Measurements from ENCODE around the gene DLK2. TPM values are rescaled to one million over a fixed set of nuclear protein-coding genes. Genes with fewer than 3 reads are reported as not detected.

Gene DLK2
- total RNA-seq, 1 donor from 2014 or later: 3.9 TPM

DNA sequence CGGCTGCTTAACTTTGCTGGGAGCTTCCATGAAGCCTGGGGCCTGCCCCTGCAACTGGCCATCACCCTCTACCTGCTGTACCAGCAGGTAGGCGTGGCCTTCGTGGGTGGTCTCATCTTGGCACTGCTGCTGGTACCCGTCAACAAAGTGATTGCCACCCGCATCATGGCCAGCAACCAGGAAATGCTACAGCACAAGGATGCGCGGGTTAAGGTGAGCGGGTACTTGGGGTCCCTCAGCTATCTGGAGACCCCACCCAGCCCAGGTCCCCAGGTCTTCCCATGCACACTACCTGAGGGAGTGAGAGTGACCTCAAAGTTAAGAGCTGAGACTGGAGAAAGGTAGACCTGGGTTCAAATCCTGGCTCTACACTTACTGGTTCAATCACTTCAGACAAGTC is 22.2 kb downstream of the DLK2 start:
- TF ChIP-seq, protein P1, sequence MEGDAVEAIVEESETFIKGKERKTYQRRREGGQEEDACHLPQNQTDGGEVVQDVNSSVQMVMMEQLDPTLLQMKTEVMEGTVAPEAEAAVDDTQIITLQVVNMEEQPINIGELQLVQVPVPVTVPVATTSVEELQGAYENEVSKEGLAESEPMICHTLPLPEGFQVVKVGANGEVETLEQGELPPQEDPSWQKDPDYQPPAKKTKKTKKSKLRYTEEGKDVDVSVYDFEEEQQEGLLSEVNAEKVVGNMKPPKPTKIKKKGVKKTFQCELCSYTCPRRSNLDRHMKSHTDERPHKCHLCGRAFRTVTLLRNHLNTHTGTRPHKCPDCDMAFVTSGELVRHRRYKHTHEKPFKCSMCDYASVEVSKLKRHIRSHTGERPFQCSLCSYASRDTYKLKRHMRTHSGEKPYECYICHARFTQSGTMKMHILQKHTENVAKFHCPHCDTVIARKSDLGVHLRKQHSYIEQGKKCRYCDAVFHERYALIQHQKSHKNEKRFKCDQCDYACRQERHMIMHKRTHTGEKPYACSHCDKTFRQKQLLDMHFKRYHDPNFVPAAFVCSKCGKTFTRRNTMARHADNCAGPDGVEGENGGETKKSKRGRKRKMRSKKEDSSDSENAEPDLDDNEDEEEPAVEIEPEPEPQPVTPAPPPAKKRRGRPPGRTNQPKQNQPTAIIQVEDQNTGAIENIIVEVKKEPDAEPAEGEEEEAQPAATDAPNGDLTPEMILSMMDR (IDR thresholded peaks at IDR 0.05): no peak
- no peak for TF ChIP-seq POLR2A (IDR thresholded peaks at IDR 0.05)
- no peak for TF ChIP-seq POLR2AphosphoS5 (IDR thresholded peaks at IDR 0.05; ENCODE audit: insufficient read depth in 1 of 2, low read depth in 1 of 2)
- Histone ChIP-seq H3K27me3 (no peaks in the 10 kb centered on the region), H3K4me3 (no peak overlapping the region), H3K27ac (no peak overlapping the region), H3K9me3 (no peaks in the 10 kb centered on the region), H3K36me3 (no peaks in the 10 kb centered on the region), H3K4me1 (peaks cover 48% of the 10 kb centered on the region)
- intact Hi-C loops (cut with DNase I): no loop called here
- DNase-seq (ENCODE audit: extremely low spot score in 2 of 2): no peak

DNA sequence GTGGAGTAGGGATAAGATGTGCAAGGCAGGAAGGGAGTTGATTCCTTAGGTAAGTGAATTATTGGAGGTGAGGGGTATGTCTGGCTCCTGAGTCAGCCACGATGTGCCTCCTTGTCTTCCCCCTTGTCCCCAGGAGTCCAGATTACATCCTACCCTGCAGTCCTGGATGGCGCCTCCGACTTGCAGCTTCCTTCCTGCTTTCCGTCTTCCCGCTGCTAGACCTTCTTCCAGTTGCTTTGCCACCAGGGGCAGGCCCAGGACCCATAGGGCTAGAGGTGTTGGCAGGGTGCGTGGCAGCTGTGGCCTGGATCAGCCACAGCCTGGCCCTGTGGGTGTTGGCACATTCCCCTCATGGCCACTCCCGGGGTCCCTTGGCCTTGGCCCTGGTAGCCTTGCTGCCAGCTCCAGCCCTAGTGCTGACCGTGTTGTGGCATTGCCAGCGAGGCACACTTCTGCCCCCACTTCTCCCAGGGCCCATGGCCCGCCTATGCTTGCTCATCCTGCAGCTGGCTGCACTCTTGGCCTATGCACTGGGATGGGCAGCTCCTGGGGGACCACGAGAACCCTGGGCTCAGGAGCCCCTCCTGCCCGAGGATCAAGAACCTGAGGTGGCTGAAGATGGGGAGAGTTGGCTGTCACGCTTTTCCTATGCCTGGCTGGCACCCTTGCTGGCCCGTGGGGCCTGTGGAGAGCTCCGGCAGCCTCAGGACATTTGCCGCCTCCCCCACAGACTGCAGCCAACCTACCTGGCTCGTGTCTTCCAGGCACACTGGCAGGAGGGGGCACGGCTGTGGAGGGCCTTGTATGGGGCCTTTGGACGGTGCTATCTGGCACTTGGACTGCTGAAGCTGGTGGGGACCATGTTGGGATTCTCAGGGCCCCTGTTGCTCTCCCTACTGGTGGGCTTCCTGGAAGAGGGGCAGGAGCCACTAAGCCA is 23.1 kb downstream of the DLK2 start:
- H3K36me3 ChIP-seq: no peaks in the 10 kb centered on the region
- TF ChIP-seq POLR2A (IDR thresholded peaks at IDR 0.05): no peak
- TF ChIP-seq, protein P1 (IDR thresholded peaks at IDR 0.05): no peak
- TF ChIP-seq POLR2AphosphoS5 (IDR thresholded peaks at IDR 0.05; ENCODE audit: insufficient read depth in 1 of 2, low read depth in 1 of 2): no peak
- H3K27ac ChIP-seq: no peak overlapping the region
- no peak for DNase-seq (ENCODE audit: extremely low spot score in 2 of 2)
- H3K9me3 ChIP-seq: no peaks in the 10 kb centered on the region
- H3K4me1 ChIP-seq: peaks cover 42% of the 10 kb centered on the region
- H3K27me3 ChIP-seq: no peaks in the 10 kb centered on the region
- no peak overlapping the region for H3K4me3 ChIP-seq
- intact Hi-C loops (cut with DNase I): no loop called here

DNA sequence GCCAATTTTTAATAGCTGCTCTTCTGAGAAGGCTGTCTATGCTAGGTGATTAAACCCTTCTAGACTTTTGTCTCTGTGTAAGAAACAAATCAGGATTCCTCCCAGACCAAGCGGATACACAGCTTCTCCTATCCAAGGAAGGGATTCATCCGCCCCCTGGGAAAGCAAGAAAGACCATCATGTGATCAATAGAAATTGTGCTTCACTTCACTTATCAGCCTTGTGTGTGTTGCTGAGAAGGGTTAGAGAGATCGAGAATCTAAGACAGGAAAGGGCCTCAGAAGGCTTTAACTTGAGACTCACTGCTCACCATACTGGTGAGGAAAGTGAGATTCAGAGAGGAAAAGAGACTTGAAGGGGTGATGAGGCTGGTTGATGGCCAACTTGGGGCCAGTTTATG is 26.5 kb downstream of the DLK2 start:
- Histone ChIP-seq H3K4me1 (peaks cover 24% of the 10 kb centered on the region), H3K27me3 (no peaks in the 10 kb centered on the region), H3K27ac (peak overlapping the region; percentile 82), H3K36me3 (no peaks in the 10 kb centered on the region), H3K4me3 (peak overlapping the region; percentile 55 to 82), H3K9me3 (no peaks in the 10 kb centered on the region)
- intact Hi-C loops (cut with DNase I): no loop called here
- TF ChIP-seq, protein P1 (IDR thresholded peaks at IDR 0.05): no peak
- TF ChIP-seq POLR2A (IDR thresholded peaks at IDR 0.05) (no peak), POLR2AphosphoS5 (IDR thresholded peaks at IDR 0.05; ENCODE audit: insufficient read depth in 1 of 2, low read depth in 1 of 2) (no peak)
- no peak for DNase-seq (ENCODE audit: extremely low spot score in 2 of 2)

DNA sequence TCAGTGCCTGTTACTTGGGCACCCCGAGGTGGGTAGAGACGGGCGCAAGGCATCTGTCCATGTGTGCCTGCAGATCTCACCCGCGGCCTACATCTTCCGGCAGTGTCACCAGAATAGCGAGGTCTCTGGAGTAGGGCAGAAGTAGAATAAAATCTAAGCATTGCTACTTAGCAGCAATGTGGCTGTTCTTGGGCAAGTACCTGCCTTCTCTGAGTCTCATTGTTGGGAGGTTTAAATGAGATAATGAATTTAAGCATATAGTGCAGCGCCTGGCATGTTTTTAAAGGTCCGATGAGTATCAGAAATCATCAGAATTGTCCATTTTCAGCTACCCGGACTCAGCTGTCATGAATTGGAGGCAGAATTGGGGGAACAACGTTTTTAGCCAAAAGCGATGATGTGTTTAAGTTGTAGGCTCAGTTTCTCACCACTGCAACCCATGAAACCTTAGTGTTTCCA is 27.2 kb downstream of the DLK2 start:
- intact Hi-C loops (cut with DNase I): no loop called here
- no peak for DNase-seq (ENCODE audit: extremely low spot score in 2 of 2)
- peak overlapping the region; percentile 82 for H3K27ac ChIP-seq
- H3K36me3 ChIP-seq: no peaks in the 10 kb centered on the region
- peak overlapping the region; percentile 55 to 82 for H3K4me3 ChIP-seq
- H3K27me3 ChIP-seq: no peaks in the 10 kb centered on the region
- H3K9me3 ChIP-seq: no peaks in the 10 kb centered on the region
- TF ChIP-seq POLR2AphosphoS5 (IDR thresholded peaks at IDR 0.05; ENCODE audit: insufficient read depth in 1 of 2, low read depth in 1 of 2): no peak
- no peak for TF ChIP-seq POLR2A (IDR thresholded peaks at IDR 0.05)
- TF ChIP-seq, protein P1 (IDR thresholded peaks at IDR 0.05): no peak
- peaks cover 24% of the 10 kb centered on the region for H3K4me1 ChIP-seq

Measured in vagina (tissue), 2 donors.